K562 (cell line): ENCODE results near the gene KCNN3. TPM values are rescaled to one million over a fixed set of nuclear protein-coding genes. Genes with fewer than 3 reads are reported as not detected.

Experiments
- ATAC-seq: fragments of 200-7000 bp; cut with Tn5 transposase; 3 replicates; pipeline ENCODE4 v1.9.1; 2020; ENCODE audit warnings: moderate library complexity
- BruUV-seq: library from RNA; stranded (reverse); fragments of 400-500 nt; replicated peaks from 2 replicates; lab custom pipeline; 2021; lab: Mats Ljungman, UMichigan
- CTCF ChIA-PET: fragments of 300-600 bp; formaldehyde crosslinking; extraction: SDS; loops from one replicate; lab custom pipeline; 2021; ENCODE audit warnings: low intra/inter-chr PET ratio; lab: Yijun Ruan, JAX
- POLR2A ChIA-PET: fragments of 300-600, 350-650 bp; sonication (Branson Sonifier 250); formaldehyde crosslinking; extraction: SDS; loops from one replicate; lab custom pipeline; 2021; ENCODE audit warnings: antibody characterized with exemption, inconsistent platforms; lab: Yijun Ruan, JAX
- DNase-seq, 4 experiments: peaks; one replicate each; pipeline versions ENCODE4 v3.0.0 to v3.0.0-alpha.2; 2011 to 2018; ENCODE audit warnings: low spot score in 3 of 4, mixed read lengths in 3 of 4; ENCODE audit errors: extremely low read depth in 1 of 4
- FAIRE-seq: peaks from 2 replicates; lab custom pipeline; 2011; peaks lifted over from hg19 to GRCh38; lab: Jason Lieb, UNC
- H2AFZ ChIP-seq: 2 replicates; pipeline ENCODE4 v1.6.0; 2011; ENCODE audit warnings: low read depth, low read length, control low read depth, inconsistent platforms
- H3K27ac ChIP-seq: fragments of 200-600 bp; 3 replicates; pipeline ENCODE4 v1.8.0; 2011; ENCODE audit warnings: low read depth, mild to moderate bottlenecking, control low read depth, inconsistent platforms, low read length, moderate library complexity, mixed read lengths; ENCODE audit errors: extremely low read depth
- H3K27me3 ChIP-seq, 2 experiments: fragments of 300-600 bp in 1 of 2; 2 replicates in 1 of 2; 3 replicates in 1 of 2; pipeline versions ENCODE4 v1.6.0 to v1.8.0; 2011; ENCODE audit warnings: inconsistent platforms in 2 of 2, low read length in 2 of 2, mild to moderate bottlenecking in 1 of 2, mixed read lengths in 1 of 2, moderate library complexity in 1 of 2; ENCODE audit not compliant: control insufficient read depth in 2 of 2, insufficient read depth in 2 of 2
- H3K36me3 ChIP-seq: fragments of 300-600 bp; 3 replicates; pipeline ENCODE4 v1.8.0; 2011; ENCODE audit warnings: mild to moderate bottlenecking, low read length, inconsistent platforms; ENCODE audit not compliant: control insufficient read depth, insufficient read depth
- H3K4me1 ChIP-seq, 2 experiments: fragments of 200-600 bp in 1 of 2; replicated peaks in 1 of 2; 2 replicates in 1 of 2; 3 replicates in 1 of 2; pipeline versions ENCODE4 v1.5.1 to v1.8.0; 2011; ENCODE audit warnings: inconsistent platforms in 2 of 2, low read length in 2 of 2, mild to moderate bottlenecking in 1 of 2, mixed read lengths in 1 of 2, moderate library complexity in 1 of 2; ENCODE audit not compliant: control insufficient read depth in 2 of 2, insufficient read depth in 2 of 2
- H3K4me2 ChIP-seq: 2 replicates; pipeline ENCODE4 v1.6.1; 2011; ENCODE audit warnings: low read length, control low read depth, inconsistent platforms, mixed read lengths; ENCODE audit not compliant: insufficient read depth
- H3K4me3 ChIP-seq: fragments of 200-600 bp; sonication (generic), shearing (Covaris generic); 2 replicates; pipeline ENCODE4 v1.5.1; 2016; ENCODE audit warnings: control low read depth, inconsistent platforms
- H3K79me2 ChIP-seq: fragments of 200-600 bp; 3 replicates; pipeline ENCODE4 v1.8.0; 2011; ENCODE audit warnings: low read length, inconsistent platforms; ENCODE audit not compliant: control insufficient read depth, insufficient read depth
- H3K9ac ChIP-seq, 2 experiments: 2 replicates each; pipeline versions ENCODE4 v1.6.0 to v1.6.1; 2011; ENCODE audit warnings: low read depth in 2 of 2, low read length in 2 of 2, control low read depth in 1 of 2, inconsistent platforms in 1 of 2, mild to moderate bottlenecking in 1 of 2, mixed read lengths in 1 of 2; ENCODE audit not compliant: insufficient read depth in 1 of 2
- H3K9me1 ChIP-seq: one replicate; pipeline ENCODE4 v1.6.0; 2011; ENCODE audit warnings: inconsistent platforms, mild to moderate bottlenecking, low read length, moderate library complexity; ENCODE audit not compliant: control insufficient read depth, insufficient read depth
- H3K9me3 ChIP-seq: replicated peaks from 2 replicates; pipeline ENCODE4 v1.5.1; 2011; ENCODE audit warnings: low read depth, low read length, inconsistent platforms; ENCODE audit not compliant: control insufficient read depth, insufficient read depth
- H4K20me1 ChIP-seq: replicated peaks from 2 replicates; pipeline ENCODE4 v1.6.1; 2011; ENCODE audit warnings: low read length, inconsistent platforms, mixed read lengths; ENCODE audit not compliant: control insufficient read depth, insufficient read depth
- E2F3 ChIP-seq: fragments of 250-450 bp; sonication (Bioruptor Pico); IDR thresholded peaks from 2 replicates; pipeline ENCODE4 v1.4.0; 2020; ENCODE audit warnings: mild to moderate bottlenecking
- RAD21 ChIP-seq, 2 experiments: fragments of 250-450 bp in 1 of 2; fragments of 450-650 bp in 1 of 2; sonication (Bioruptor Pico) in 1 of 2; formaldehyde crosslinking in 1 of 2; IDR thresholded peaks in 1 of 2; conservative IDR thresholded peaks in 1 of 2; 2 replicates each; pipeline versions ENCODE4 v1.4.0 to v1.8.0; 2020 to 2022; ENCODE audit warnings: mild to moderate bottlenecking in 2 of 2, moderate library complexity in 1 of 2
- SIRT6 ChIP-seq: IDR thresholded peaks from one replicate; pipeline ENCODE4 v1.6.1; 2012; ENCODE audit warnings: low read depth, mild to moderate bottlenecking, control low read depth, inconsistent platforms, low read length, moderate library complexity
- VEZF1 ChIP-seq: fragments of 200-800 bp; sonication (Bioruptor generic); IDR thresholded peaks from 2 replicates; pipeline ENCODE4 v1.6.1; 2017; ENCODE audit warnings: missing genetic modification characterization, missing compliant biosample characterization
- WGBS: fragments of 100-300 bp; shearing (Covaris generic); methylation state at CpG from one replicate; pipeline ENCODE4 v1.1.6; 2016; ENCODE audit warnings: low coverage, mixed read lengths; ENCODE audit not compliant: insufficient coverage; ENCODE audit errors: missing lambda C conversion rate; 5-methylcytosine and 5-hydroxymethylcytosine counted together
- in situ Hi-C: fragments of 300-500 bp; cut with MboI; formaldehyde crosslinking; loops from 4 replicates; pipeline ENCODE4 v1.15.0; 2018; ENCODE audit warnings: inconsistent platforms, mixed read lengths
- intact Hi-C: fragments of 100-400 bp; cut with micrococcal nuclease; formaldehyde crosslinking; loops from 2 replicates; pipeline ENCODE4 v1.14.2; 2022
- polyA plus RNA-seq, 8 experiments: library from polyadenylated mRNA; depleted of rRNA in 4 of 8; stranded (reverse) in 5 of 8; unstranded in 3 of 8; fragments of >200 nt; fragmentation: Nextera tagmentation in 2 of 8; fragmentation: Illumina TruSeq in 1 of 8; extraction: Ambion mirVana in 2 of 8; extraction: Trizol in 1 of 8; gene quantifications; 2 replicates each; pipeline versions ENCODE4 v1.2.1 to v1.2.3, GENCODE V29; 2011 to 2014; ENCODE audit warnings: inconsistent platforms in 1 of 8, missing spikeins in 1 of 8
- total RNA-seq, 7 experiments: library from RNA; depleted of rRNA in 6 of 7; stranded (reverse); fragments of >200 nt in 6 of 7; fragmentation: Illumina TruSeq in 2 of 7; extraction: Trizol in 2 of 7; gene quantifications; 2 replicates each; pipeline versions ENCODE4 v1.2.1 to v1.2.3, GENCODE V29; 2011 to 2021; ENCODE audit warnings: low replicate concordance in 1 of 7

KCNN3 gene
- total and polyA plus RNA-seq, 9 of the 15 experiments (the other 6 are each of a cell fraction or from before 2014, with no cell fraction given) = 0.02 to 0.03 TPM; not detected in 7

DNA sequence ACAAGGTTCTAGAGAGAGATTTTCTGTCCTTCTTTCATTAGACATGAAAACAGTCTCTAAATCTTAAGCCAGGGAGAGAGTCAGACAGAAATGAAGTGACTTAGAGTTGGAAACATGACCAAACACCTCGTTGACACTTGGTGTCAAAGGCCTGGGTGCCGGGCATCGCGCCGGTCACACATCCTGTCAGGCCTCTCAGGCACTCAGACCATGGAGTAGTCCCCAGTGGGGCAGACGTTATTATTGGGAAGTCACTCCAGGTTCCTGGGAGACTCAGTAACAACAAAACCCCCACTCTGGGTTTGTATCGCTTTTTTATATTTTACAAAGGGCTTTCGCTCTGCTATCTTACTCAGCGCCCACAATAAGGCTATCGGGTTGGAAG is 25.8 kb downstream of the KCNN3 start:
- POLR2A ChIA-PET = interaction anchor here (0.8 kb wide), 1 partner anchor 25 kb away, joined by 3 read pairs; no protein-coding TSS in a partner anchor
- ATAC-seq (no peak), FAIRE-seq (no peak), DNase-seq (no peak)
- H3K27me3 ChIP-seq = peaks cover 33 to 69% of the 10 kb centered on the region in 2 experiments
- H3K9me1 ChIP-seq = no peaks in the 10 kb centered on the region
- no peaks in the 10 kb centered on the region for H3K79me2 ChIP-seq
- H3K27ac ChIP-seq = no peak overlapping the region
- H3K9ac ChIP-seq = no peak overlapping the region
- CTCF ChIA-PET = no interaction called here
- 21% methylated on average over 10 of the region's 10 CpGs for WGBS
- H3K4me1 ChIP-seq = peaks cover 0 to 17% of the 10 kb centered on the region in 2 experiments; a peak in 2 of 5 replicates
- H3K9me3 ChIP-seq = no peaks in the 10 kb centered on the region
- no peaks in the 10 kb centered on the region for H3K36me3 ChIP-seq
- no peak for TF ChIP-seq RAD21 (CRISPR knock-in tag; conservative IDR thresholded peaks at IDR 0.05 in 1 of 2, IDR thresholded peaks at IDR 0.05 in 1 of 2)
- H3K4me3 ChIP-seq = no peak overlapping the region
- H3K4me2 ChIP-seq = no peak overlapping the region
- H2AFZ ChIP-seq = no peak overlapping the region
- intact Hi-C loops (no loop called here), in situ Hi-C loops (no loop called here)
- BruUV-seq = no TSS peak
- peaks cover 11% of the 10 kb centered on the region; the same call in 1 of the 2 replicates for H4K20me1 ChIP-seq

- intact Hi-C loops = no loop called here
- peaks cover 32 to 69% of the 10 kb centered on the region in 2 experiments for H3K27me3 ChIP-seq
- CTCF ChIA-PET = no interaction called here
Measured at GRCh38 chr1:154843636-154844296, 26.3 kb downstream of the KCNN3 start.

More at GRCh38 chr1:154843636-154844296, 26.3 kb downstream of the KCNN3 start:
- Histone ChIP-seq H3K36me3 (no peaks in the 10 kb centered on the region), H2AFZ (no peak overlapping the region), H3K4me1 (peaks cover 0 to 17% of the 10 kb centered on the region in 2 experiments; a peak in 2 of 5 replicates), H3K4me2 (no peak overlapping the region), H3K9me3 (no peaks in the 10 kb centered on the region), H3K9me1 (no peaks in the 10 kb centered on the region), H3K4me3 (no peak overlapping the region), H3K27ac (no peak overlapping the region), H4K20me1 (peaks cover 11% of the 10 kb centered on the region; the same call in 1 of the 2 replicates), H3K79me2 (no peaks in the 10 kb centered on the region), H3K9ac (no peak overlapping the region)
- in situ Hi-C loops = no loop called here
- POLR2A ChIA-PET = interaction anchor here (0.9 kb wide), 1 partner anchor 31 kb away, joined by 3 read pairs; no protein-coding TSS in a partner anchor
- ATAC-seq = no peak
- 6% methylated on average over 15 of the region's 15 CpGs for WGBS
- TF ChIP-seq E2F3 (CRISPR knock-in tag) (no peak), SIRT6 (no peak), VEZF1 (CRISPR knock-in tag) (0 out of 2 replicates have a peak, but pooled peaks have one; percentile 12)
- no TSS peak for BruUV-seq
- FAIRE-seq = no peak
- no peak for DNase-seq
